GM21737 (cell line): ENCODE results near the gene LHPP.

Source experiments
- ATAC-seq: cut with Tn5 transposase; IDR thresholded peaks from one replicate; pipeline ENCODE4 v1.9.1; 2021; ENCODE audit warnings: mild to moderate bottlenecking, moderate library complexity; ENCODE audit not compliant: unreplicated experiment

LHPP gene

DNA sequence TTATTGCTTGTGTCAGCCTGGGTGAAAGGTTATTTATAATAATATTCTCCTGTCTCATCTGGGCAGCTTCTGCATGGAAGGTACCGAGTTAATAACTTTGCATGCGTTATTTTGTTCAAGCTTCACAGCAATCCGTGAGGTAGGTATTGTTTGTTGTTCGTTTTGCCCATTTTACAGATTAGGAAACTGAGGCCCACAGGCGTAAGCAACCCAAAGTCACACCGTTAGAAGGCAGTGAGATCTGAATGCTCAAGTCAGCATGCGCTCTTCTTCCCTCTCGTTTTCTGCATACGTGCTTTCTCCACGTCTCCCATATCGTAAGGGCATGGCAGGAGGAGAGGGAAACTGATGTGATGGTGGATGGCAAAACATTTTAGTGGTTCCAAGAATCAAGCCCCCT lies 34.1 kb downstream of the LHPP start:
- ATAC-seq, result no peak

DNA sequence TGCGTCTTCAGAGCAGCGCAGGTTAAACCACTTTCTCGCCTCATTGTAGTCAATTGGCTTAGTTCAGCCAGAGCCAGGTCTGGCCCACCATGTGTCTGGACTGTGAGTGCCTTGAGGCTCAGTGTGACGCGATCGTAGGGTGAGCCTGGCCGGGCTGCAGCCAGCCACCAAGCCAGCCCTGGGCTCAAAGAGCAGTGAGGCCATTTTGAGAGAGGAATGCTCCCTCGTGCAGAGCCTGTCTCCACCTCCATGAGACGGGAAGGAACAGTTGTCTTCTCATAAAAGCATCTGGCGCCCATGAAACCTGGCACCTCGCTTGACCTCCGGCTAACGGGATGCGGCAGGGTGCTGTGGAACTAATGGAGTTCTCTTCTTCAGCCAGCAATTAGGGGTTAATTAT lies 34.5 kb downstream of the LHPP start:
- ATAC-seq, result no peak

DNA sequence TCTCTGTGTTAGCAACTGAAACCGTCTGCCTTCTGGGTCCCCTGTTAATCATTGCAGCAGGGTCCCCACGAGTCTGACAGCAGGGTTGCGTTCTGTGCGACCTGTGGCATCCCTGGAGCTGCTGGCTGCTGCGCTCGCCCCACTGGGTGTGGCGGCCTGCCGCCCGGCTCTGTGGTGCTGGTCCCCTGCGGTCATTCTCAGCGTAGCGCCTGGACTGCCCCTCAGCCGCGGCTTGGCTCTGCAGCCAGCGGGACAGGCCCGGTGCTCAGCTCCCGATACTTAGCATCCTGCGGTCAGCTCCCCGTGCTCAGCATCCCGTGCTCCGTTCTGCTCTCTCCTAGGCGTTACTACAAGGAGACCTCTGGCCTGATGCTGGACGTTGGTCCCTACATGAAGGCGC lies 35.0 kb downstream of the LHPP start:
- ATAC-seq, result no peak

DNA sequence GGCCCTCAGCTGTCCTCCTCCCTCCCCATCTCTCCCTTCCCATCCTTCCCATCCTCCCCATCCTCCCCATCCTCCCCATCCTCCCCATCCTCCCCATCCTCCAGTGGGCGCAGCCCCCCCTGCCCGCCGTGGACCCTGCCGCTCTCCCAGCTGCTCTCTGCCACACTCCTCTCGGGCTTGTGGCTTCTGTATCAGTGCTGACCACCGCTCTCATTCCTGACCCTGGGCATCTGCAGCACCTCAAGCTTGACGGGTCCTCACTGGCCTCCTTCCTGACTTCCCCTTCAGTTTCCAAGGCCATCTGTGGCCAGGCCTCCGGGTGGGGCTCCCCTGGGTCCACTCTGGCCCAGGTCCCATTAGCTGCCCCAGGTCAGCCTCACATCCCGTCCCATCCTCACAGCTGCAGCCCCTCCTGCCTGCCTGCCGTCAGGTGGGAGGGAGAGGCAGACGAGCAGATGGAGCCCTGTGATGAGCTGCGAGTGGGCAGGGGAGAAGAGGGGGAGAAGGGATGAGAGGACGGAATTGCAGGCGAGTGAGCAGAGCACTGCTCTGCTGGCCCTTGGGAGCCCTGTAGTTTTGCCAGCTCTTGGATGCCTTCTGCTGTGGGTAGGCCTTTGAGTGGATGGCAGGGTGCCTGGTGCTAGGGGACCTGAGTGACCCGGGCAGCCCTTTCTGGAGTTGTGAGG lies 35.7 kb downstream of the LHPP start:
- ATAC-seq, result no peak

DNA sequence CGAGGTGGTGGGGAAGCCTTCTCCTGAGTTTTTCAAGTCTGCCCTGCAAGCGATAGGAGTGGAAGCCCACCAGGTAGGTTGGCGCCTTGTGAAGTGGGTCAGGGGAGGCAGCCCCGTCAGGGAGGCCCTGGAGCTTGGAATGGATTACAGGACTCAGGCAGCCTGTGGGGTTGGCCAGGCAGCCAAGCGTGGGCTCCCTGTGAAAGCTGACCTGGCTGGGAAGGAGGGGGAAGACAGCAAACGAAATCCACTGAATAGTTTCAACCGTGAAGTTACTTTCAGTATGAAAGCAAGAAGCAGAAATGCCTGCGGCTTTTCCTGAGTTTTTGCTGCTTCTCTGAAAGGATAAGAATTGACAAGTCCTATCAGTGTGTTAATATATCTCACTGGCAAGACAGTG lies 36.4 kb downstream of the LHPP start:
- no peak for ATAC-seq

DNA sequence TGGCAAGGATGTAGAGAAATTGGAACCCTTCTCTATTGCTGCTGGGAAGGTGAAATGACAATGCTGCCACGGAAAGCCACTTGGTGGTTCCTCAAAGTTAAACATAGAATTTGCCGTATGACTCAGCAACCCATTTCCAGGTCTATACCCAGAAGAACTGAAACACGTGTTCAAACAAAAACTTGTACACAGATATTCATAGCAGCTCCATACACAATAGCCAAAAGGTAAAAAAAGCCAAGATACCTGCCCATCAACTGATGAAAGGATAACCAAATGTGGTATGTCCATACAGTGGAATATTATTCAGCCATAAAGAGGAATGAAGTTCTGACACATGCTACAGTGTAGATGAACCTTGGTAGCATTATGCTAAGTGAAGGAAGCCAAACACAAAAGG lies 39.1 kb downstream of the LHPP start:
- ATAC-seq, result no peak

DNA sequence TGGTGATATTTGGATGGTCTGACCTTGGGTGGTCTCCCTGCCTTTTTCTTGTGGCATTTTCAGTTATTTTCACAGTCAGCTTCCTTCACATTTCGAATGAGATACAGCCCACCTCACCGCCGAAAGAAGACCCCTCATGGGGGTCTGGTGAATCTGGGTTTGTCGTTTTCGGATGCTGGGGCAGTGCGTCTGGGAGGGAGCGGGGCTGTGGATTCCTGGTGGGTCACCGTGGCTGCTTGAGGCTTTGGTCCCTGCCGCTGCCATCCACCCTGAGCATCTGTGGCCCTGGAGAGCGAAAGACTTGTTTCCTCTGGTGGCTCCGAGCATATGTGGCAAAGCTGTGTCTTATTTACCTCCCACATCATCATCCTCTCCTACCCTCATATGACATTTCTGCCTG lies 43.1 kb downstream of the LHPP start:
- ATAC-seq, result no peak

DNA sequence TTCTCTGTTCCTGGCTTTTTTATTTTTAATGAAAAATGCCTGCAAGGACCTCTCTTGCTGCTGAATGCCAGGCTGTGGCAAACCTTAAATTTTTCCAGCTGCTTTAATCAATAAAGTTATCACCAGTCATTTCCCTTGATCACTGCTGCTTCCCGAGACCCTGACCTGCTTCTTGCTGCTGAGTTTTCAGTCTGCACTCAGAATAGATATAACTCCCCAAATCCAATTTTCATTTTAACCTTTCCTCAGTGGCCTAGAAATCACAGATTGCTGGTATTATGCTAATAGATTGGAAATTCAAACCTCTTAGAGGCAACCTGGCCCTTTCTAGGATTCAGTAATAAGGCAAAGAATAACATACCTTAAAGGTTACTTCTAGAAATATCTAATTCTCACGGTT lies 43.7 kb downstream of the LHPP start:
- no peak for ATAC-seq

DNA sequence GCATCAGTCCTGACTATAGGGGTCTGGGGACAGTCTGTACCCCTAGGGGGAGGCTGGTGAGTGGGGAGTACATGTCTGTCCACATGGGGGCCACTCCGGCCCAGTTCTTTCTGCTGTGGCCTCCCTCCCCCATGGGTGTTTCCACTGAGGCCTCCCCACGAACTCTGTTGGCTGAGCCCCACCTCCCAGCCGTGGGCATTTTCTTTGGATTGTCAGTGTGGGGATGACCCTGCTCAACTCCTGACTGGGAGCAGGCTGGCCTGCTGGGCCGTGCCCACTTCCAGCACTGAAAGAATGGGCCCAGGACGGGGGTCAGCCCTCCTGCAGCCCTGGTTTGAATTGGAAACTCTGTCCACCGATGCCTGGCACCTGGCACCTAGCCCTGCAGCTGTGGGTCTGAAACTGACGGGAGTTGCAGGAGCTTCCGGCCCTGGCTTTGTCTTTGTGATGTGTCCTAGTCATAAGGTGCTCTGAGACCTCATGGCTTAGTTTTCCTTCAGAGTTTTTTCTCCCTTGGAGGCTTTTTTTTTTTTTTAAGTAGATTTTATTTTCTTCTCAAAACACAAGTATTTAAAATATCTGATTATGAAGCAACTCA lies 46.5 kb downstream of the LHPP start:
- ATAC-seq, result no peak

DNA sequence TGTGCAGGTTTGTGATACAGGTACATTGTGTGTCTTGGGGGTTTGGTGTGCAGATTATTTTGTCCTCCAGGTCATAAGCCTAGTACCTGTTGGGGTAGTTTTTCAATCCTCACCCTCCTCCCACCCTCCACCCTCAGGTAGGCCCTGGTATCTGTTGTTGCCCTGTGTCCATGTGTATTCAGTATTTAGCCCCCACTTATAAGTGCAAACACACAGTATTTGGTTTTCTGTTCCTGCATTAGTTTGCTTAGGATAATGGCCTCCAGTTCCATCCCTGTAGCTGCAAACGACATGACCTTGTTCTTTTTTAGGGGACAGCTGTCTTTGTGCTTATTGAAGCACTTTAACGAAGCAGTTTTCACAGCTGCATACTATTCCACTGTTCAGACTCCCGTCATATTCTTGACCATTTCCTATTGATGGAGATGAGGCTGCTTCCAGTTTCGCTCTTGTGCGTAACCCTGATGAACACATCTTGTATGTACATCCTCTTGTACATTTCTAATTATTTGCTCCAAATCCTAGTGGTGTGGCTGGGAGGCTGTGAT lies 47.4 kb downstream of the LHPP start:
- no peak for ATAC-seq

DNA sequence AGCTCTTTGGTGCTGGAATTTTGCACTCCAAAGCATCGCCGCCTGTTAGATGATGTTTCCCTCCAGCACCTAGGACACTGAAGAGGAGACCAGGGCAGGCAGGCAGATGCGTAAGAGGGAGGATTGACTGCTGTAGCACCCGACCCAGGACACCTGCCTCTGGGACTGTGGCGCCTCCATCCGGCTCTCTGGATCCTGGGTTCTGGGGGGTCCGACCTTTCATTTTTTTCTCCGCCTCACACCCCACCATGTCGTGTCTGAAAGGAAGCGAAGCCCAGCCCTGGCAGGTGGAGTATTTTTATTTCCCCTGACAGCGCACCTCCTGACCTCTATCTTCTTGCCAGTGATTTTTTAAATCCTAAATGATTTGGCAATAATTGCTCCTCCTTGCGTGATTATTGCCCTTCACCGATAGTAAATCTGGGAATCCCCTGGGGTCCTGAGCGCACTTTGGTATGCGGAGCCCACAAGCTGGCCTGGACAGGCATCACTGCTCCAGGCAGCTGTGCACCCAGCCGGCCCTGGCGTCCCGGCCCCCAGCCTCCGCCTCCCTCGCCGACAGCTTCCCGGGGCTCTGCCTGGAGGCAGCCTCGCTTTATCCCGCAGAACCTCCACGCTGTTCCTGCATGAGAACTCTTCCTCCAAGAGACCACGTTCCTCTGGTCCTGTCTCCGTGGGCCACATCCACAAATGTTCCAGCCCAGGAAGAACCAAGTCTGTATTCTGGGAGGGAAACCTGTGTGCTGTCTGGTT lies 48.4 kb downstream of the LHPP start:
- no peak for ATAC-seq

DNA sequence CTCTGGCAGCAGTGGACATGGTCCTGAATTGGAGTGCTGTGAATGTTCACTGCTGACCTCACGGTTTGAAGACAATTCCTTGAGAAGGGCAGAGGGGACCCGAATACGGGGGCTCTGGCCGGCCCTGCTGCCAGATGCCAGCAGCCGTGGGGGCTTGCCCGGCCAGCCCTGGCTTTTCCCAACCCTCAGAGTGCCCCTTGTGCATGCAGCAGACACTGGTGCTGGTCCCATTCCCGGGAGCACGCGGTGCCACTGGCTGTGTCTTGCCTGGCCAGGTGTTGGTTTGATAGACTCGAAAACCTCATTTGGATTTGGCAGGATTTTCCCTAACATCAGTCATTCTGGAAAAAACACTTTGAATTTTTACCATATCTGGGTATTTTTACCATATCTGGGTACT lies 49.1 kb downstream of the LHPP start:
- no peak for ATAC-seq

DNA sequence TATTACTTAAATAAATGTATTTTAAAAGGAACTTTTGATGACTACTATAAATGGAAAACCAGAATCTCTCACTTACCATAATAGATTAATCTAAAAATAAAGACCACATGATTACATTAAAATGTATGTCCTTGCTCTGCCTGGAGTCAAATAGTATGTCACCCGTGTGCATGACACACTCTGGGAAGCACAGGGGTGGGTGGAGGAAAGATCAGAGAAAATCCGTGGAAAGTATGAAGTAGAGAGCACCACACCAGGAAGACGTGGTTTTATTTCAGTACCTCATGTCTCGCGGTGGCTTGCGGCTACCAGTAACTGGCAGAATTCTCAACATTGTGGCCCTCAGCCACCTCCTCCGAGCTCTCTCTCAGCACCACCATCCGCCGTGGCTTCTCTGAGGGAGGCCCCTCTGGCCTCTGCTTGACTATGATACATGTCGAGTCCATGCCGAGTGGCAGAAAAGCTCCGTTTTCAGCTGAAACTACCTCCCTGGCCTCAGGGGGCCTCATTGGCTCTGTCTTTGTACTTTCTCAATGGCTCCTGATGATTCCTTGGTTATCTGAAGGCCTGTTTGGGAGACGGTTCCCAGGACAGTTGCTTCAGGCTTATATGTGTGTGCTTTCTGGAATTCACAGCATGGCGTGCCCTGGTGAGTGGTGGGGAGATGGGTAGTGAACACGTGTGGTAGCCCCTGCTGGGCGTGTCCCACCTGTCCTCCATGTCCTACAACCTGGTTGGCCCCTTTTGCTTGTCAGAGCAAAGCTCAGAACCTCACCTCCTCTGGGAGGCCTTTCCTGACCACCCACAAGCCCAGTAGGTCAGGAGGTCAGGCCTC lies 49.8 kb downstream of the LHPP start:
- ATAC-seq, result no peak

DNA sequence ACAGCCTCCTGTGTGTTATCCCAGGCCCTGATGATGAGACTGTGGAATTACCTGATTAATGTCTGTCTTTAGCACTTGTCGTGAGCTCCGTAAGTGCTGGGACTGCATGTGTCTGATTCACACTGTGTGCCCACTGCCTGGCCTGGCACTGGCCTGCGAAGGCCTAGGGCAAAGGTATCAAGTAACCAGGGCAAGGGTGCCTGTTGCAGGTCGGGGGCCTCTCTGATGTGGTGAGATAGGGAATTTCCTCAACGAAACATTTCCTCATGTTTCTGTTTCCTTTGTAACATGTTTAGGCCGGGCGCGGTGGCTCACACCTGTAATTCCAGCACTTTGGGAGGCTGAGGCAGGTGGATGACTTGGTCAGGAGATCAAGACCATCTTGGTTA lies 50.4 kb downstream of the LHPP start:
- ATAC-seq, result no peak

DNA sequence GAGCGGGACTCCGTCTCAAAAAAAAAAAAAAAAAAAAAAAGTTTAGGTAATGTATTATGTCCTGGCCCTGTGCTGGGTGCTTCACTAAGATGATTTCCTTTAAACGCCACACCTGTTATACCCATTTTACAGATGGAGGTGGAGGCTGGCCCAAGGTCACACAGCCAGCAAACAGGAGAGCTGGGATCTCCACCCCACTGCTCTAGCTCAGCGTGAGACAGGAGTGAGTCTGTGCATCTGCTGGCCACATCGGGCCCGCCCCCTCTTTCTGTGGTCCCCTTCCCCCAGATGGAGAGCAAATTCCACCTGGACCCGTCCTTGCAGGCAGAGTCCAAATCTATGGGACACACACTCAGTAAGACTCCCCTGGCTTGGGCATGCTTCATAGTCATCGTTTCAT lies 51.0 kb downstream of the LHPP start:
- ATAC-seq, result no peak

DNA sequence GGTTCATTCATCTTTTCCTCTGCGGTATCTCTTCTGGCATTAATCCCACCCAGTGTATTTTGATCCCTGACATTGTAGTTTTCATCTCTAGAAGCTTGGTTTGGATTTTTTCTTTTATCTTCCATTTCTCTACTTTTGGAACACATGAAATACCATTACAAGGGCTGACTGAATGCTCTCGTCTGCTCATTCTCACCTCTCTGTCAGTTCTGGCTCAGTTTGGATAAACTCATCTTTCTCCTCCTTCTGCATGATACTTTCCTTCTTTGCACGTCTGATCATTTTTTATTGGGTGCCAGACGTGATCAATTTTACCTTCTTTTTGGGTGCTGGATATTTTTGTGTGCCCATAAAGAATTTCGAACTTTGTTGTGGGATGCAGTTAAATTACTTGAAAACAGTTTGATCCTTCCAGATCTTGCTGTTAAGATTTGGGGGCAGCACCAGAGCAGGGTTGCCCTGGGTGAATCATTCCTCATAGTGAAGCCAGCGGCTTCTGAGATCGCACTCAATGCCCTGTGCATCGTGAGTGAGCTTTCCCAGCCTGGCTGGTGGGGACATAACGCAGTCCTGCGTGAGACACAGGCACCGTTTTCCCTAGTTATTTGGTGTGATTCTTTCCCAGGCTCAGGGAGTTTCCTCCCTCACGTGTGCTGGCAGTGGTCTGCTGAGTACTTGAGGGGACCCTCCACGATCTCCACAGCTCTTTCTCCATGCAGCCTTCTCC lies 53.8 kb downstream of the LHPP start:
- ATAC-seq, result no peak

DNA sequence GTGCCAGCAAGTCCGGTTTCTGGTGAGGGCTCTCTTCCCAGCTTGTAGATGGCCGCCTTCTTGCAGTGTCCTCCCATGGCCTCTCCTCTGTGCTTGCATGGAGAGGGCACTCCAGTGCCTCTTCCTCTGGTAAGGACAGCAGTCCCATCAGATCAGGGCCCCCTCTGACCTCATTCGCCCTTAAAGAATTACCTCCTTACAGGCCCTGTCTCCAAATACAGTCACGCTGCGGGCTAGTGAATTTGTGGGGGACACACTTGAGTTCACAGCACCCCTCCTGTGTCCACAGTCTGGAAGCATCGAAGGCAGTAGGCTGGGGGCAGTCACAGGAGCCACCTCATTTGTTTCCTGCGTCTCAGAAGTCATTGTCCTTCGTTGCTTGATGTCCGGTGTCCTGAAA lies 54.6 kb downstream of the LHPP start:
- no peak for ATAC-seq

DNA sequence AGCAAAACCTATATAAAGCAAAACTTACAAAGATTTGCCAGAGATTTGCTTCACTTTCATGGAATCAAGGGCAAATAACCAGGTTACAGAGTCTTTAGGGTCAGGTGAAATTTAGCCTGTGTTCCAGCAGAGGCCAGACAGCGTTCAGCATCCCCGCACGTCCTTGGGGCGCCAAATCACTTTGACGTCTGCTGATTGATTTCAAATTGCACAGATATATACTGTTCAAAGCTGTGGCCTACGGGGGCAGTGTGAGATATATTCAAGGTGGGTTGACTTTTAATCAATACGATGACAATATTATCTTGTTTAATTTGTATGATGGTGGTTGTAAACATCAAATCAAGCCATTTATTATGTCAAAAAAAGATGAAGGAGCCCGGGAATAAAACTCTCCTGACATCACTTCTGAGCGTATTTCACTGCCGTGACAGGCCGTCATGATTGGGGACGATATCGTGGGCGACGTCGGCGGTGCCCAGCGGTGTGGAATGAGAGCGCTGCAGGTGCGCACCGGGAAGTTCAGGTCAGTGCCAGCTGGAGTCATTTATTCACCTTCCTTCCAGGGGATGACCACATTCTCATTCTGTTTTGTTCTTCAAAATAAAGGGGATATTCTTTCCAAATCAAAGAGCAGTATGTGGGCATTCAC lies 55.2 kb downstream of the LHPP start:
- no peak for ATAC-seq

DNA sequence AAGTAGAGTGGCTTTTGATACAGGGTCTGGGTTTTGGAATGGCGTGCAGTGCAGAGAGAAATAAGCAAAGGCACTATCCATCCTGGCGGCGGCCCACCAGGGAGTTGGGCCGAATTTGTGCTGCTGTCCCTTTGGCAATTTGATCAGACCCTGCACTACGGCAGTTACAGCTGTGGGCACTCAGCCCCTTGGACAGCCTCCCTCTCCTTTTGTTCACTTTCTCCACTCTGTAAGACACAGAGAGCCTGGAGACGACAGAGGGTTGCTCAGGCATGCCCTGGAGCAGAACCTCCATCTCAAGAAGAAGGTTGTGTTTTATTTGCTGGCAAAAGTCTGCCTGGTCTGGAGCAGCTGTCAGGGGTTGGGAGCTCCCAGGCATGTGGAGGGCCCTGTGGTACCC lies 55.8 kb downstream of the LHPP start:
- ATAC-seq, result no peak

DNA sequence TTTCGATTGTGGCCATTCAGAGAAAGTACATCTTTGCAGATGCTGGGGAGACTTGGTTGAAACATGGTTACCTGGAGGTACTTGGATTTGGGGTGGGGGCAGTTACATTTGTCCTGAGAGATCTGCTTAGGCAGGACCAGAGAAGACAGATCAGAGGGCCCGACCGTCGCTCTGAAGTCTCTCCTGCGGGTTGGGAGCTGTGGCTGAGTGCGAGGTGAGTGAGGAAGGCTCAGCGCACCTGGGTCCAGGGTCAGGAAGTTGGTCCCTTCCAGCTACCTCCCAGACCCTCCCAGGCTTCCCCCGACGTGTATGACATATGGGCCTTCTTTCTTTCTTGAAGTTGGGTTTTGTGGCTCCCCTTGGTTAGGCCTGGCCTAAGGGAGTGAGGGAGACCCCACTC lies 56.3 kb downstream of the LHPP start:
- ATAC-seq, result no peak
